ENCODE data around the gene PEDS1.

Gene PEDS1

DNA sequence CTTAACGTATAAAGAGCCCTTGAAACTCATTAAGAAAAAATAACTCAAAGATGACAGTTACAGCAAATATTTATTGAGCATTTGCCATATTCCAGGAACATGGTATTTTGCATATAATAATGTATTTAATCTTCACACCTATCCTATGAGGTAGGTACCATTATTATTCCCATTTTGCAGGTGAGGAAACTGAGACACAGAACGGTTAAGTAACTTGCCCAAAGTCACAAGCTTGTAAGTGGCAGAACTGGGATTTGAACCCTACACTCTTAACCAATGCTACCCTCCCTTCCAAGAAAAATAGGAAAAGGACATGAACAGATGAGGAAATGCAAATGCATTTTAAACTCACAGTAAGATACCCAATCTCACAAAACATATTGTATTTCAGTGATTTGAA, 35.3 kb downstream of the PEDS1 start:
- no peak for DNase-seq
- H3K4me1 ChIP-seq: peaks cover 0 to 34% (median 21%) of the 10 kb centered on the region in 4 donors
- H3K27me3 ChIP-seq: no peaks in the 10 kb centered on the region
- TF ChIP-seq, protein P1, sequence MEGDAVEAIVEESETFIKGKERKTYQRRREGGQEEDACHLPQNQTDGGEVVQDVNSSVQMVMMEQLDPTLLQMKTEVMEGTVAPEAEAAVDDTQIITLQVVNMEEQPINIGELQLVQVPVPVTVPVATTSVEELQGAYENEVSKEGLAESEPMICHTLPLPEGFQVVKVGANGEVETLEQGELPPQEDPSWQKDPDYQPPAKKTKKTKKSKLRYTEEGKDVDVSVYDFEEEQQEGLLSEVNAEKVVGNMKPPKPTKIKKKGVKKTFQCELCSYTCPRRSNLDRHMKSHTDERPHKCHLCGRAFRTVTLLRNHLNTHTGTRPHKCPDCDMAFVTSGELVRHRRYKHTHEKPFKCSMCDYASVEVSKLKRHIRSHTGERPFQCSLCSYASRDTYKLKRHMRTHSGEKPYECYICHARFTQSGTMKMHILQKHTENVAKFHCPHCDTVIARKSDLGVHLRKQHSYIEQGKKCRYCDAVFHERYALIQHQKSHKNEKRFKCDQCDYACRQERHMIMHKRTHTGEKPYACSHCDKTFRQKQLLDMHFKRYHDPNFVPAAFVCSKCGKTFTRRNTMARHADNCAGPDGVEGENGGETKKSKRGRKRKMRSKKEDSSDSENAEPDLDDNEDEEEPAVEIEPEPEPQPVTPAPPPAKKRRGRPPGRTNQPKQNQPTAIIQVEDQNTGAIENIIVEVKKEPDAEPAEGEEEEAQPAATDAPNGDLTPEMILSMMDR (IDR thresholded peaks at IDR 0.05): no peak
- H3K27ac ChIP-seq: no peak overlapping the region
- H3K4me3 ChIP-seq: no peak overlapping the region
- intact Hi-C loops (cut with DNase I; ENCODE audit: low total_unique reads): no loop called here
- H3K9me3 ChIP-seq: peaks cover 0 to 6% (median 0%) of the 10 kb centered on the region in 3 donors
- peaks cover under 1 to 1% (median under 1%) of the 10 kb centered on the region in 3 donors for H3K36me3 ChIP-seq

- Histone ChIP-seq H3K36me3 (no peaks in the 10 kb centered on the region), H3K4me1 (peaks cover 0 to 42% (median 27%) of the 10 kb centered on the region in 4 donors), H3K9me3 (no peaks in the 10 kb centered on the region), H3K4me3 (peak overlapping the region; percentile 21 to 55), H3K27ac (peak overlapping the region; percentile 69 to 77), H3K27me3 (no peaks in the 10 kb centered on the region)
- intact Hi-C loops (cut with DNase I; ENCODE audit: low total_unique reads): no loop called here
- DNase-seq: no peak
- TF ChIP-seq, protein P1 (IDR thresholded peaks at IDR 0.05): no peak
Measured at GRCh38 chr20:50116368-50116999, 37.0 kb downstream of the PEDS1 start.

DNA sequence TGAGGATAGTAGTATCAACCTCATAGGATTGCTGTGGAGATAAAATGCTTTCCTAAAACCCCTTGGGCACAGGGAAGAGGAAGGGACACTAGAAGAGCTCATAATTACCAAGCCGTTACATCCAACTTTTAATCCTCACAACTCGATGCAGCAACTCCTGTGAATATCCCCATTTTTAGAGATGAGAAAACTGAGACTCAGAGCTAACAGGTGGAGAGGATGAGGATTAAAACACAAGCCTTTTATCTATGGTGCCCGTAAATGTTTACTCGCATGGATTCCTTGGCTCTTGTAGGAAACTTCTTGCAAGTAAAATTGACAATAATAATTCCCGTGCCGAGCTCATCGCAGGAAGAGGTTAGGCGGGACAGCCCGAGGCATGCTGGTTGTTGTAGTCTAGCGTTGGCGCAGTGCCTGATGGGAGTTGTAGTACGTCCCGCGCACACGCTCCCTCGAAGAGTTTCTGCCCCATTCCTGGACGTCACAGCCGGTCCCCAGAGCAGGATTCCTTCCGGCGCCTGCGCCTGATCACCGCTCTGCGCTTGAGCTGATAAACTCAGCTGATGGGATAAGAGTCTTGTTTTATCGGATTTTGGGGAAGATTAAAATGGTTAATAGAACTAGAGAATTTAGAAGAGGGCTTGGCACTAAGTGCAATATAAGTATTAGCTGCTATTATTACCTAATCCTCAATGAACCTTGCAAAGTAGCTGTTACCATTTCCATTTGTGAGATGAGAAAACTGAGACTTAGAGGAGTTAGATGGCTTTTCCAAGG, 37.7 kb downstream of the PEDS1 start:
- Histone ChIP-seq H3K9me3 (no peaks in the 10 kb centered on the region), H3K27ac (peak overlapping the region; percentile 69 to 77), H3K4me3 (peak overlapping the region; percentile 45 to 55), H3K36me3 (no peaks in the 10 kb centered on the region), H3K27me3 (no peaks in the 10 kb centered on the region), H3K4me1 (peaks cover 0 to 44% (median 32%) of the 10 kb centered on the region in 4 donors)
- TF ChIP-seq, protein P1 (IDR thresholded peaks at IDR 0.05): no peak
- intact Hi-C loops (cut with DNase I; ENCODE audit: low total_unique reads): no loop called here
- peak; percentile 99 for DNase-seq

GRCh38 chr20:50115041-50115512, 38.4 kb downstream of the PEDS1 start:
- intact Hi-C loops (cut with DNase I; ENCODE audit: low total_unique reads): no loop called here
- H3K27ac ChIP-seq: peak overlapping the region; percentile 69 to 77
- TF ChIP-seq, protein P1 (IDR thresholded peaks at IDR 0.05): no peak
- H3K4me1 ChIP-seq: peaks cover 0 to 51% (median 35%) of the 10 kb centered on the region in 4 donors
- no peaks in the 10 kb centered on the region for H3K36me3 ChIP-seq
- peak overlapping the region; percentile 45 to 55 for H3K4me3 ChIP-seq
- no peak for DNase-seq
- no peaks in the 10 kb centered on the region for H3K27me3 ChIP-seq
- no peaks in the 10 kb centered on the region for H3K9me3 ChIP-seq

DNA sequence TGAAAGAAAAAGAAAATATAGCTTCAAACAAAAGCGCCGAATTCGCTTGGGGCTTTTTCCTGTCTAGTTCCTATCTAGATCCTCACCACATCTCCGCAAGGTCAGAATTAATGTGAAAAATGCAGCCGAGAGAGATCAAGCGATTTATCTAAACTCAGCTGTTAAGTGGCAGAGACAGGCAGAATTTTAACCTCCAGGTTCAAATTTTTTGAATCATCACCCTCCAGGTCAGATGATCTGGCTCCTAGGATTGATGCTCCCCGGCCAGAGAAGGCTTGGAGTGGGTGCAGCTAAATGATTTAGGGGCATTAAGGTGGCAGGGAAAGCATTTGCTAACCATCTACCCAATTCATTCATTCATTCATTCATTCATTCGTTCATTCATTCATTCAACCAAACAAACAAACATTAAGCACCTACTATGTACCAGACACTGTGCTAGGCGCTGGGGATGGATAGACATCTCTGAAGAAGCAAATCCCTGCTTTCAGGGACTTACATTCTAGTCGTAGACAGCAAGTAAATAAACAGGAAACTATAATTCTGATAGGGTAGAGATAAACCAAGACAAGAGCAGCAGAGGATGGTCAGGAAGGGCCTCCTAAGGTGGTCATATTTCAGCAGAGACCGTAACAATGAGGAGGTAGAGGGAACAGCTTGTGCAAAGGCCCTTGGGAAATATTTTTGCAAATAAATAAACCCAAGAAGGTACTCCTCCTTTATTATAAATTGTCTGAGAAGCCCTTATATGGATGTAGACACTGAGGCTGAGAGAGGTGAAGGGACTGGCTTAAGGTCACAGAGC, 39.9 kb downstream of the PEDS1 start:
- intact Hi-C loops (cut with DNase I; ENCODE audit: low total_unique reads): no loop called here
- DNase-seq: no peak
- Histone ChIP-seq H3K27me3 (no peaks in the 10 kb centered on the region), H3K36me3 (no peaks in the 10 kb centered on the region), H3K9me3 (no peaks in the 10 kb centered on the region), H3K4me3 (peak overlapping the region; percentile 95 to 99), H3K27ac (peak overlapping the region; percentile 97 to 98), H3K4me1 (peaks cover 0 to 66% (median 43%) of the 10 kb centered on the region in 4 donors)
- TF ChIP-seq, protein P1 (IDR thresholded peaks at IDR 0.05): no peak

Measured in tibial artery (tissue), 4 donors.